Adipocyte (in vitro differentiated cells): ENCODE results near the gene CCDC106.

Experiments
- DNase-seq: peaks from one replicate; pipeline ENCODE4 v3.0.0-alpha.2; 2015; ENCODE audit warnings: low read depth
- H3K27me3 ChIP-seq: replicated peaks from 2 replicates; pipeline ENCODE4 v1.7.0; 2013; ENCODE audit warnings: mild to moderate bottlenecking, low read length, moderate library complexity; ENCODE audit not compliant: control insufficient read depth, insufficient read depth
- H3K36me3 ChIP-seq: 2 replicates; pipeline ENCODE4 v1.7.0; 2013; ENCODE audit warnings: low read length, mild to moderate bottlenecking, moderate library complexity; ENCODE audit not compliant: control insufficient read depth, insufficient read depth, severe bottlenecking
- H3K4me1 ChIP-seq: 2 replicates; pipeline ENCODE4 v1.7.0; 2013; ENCODE audit warnings: mild to moderate bottlenecking, low read length, moderate library complexity; ENCODE audit not compliant: control insufficient read depth, insufficient read depth
- H3K4me3 ChIP-seq: 2 replicates; pipeline ENCODE4 v1.7.0; 2013; ENCODE audit warnings: mild to moderate bottlenecking, low read length, moderate library complexity
- H3K9ac ChIP-seq: 2 replicates; pipeline ENCODE4 v1.7.0; 2013; ENCODE audit warnings: mild to moderate bottlenecking, low read length, moderate library complexity
- H3K9me3 ChIP-seq: 2 replicates; pipeline ENCODE4 v1.7.0; 2013; ENCODE audit warnings: mild to moderate bottlenecking, low read length, moderate library complexity; ENCODE audit not compliant: control insufficient read depth

The CCDC106 gene

DNA sequence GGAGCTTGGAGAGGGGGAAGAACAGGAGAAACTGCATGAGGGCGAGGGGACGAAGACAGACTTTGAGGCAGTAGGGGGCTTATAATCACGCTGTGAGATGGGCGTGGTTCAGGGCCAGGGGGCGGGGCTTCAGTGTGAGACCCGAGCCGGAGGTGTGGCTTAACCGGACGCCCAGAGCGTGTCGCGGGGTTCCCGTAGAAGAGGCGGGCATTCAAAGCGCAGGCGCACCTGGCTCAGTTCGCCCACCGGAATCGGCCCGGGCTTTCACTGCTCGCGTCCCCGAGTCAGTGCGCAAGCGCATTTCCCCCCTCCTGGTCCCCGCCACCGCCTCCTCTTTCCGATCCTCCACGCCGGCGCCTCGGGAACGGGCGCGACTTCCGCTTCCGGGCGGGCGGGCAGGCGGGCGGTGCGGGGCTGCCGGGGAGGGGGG is 42.8 kb upstream of the CCDC106 start:
- Histone ChIP-seq H3K9ac (peak overlapping the region; percentile 99), H3K9me3 (no peaks in the 10 kb centered on the region), H3K36me3 (peaks cover 8% of the 10 kb centered on the region), H3K4me1 (peaks cover 21% of the 10 kb centered on the region), H3K27me3 (no peaks in the 10 kb centered on the region), H3K4me3 (peak overlapping the region; percentile 99)
- peak; percentile 99 for DNase-seq

- Histone ChIP-seq H3K4me3 (peak within 1 kb of the TSS; percentile 99), H3K9ac (peak within 1 kb of the TSS; percentile 99), H3K4me1 (peaks cover 19% of the 10 kb centered on the region), H3K36me3 (peaks cover 8% of the 10 kb centered on the region), H3K27me3 (no peaks in the 10 kb centered on the region), H3K9me3 (no peaks in the 10 kb centered on the region)
- DNase-seq = peak; percentile 94
Observed at GRCh38 chr19:55605637-55606470, 42.2 kb upstream of the CCDC106 start, which contains the start of gene ZNF865. TSS of gene ZNF865 (plus strand) at chr19:55605647. CDS start at chr19:55613619, 7,972 bp downstream.

DNA sequence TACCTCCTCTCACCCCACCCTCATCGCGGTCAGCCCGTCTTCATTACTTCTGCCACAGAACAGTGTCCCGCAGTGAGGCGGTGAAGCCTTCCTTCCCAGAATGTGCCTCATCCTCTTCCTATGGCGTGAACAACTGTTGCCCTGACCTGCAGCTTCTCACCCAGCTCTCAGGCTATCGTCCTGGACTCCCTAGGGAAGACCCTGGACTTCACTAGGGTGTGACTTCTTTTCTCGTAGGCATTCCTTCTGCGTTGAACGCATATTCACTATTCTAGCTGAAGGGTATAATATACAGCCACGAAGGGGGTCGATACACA is 41.6 kb upstream of the CCDC106 start:
- DNase-seq = no peak
- Histone ChIP-seq H3K36me3 (peaks cover 8% of the 10 kb centered on the region), H3K9me3 (no peaks in the 10 kb centered on the region)

GRCh38 chr19:55606817-55607216 is 41.2 kb upstream of the CCDC106 start:
- no peaks in the 10 kb centered on the region for H3K9me3 ChIP-seq
- H3K4me3 ChIP-seq = peak overlapping the region; percentile 99
- H3K4me1 ChIP-seq = peaks cover 13% of the 10 kb centered on the region
- H3K27me3 ChIP-seq = no peaks in the 10 kb centered on the region
- peak overlapping the region; percentile 99 for H3K9ac ChIP-seq
- peaks cover 8% of the 10 kb centered on the region for H3K36me3 ChIP-seq
- DNase-seq = no peak

More for the DNA sequence above, 41.6 kb upstream of the CCDC106 start:
- no peaks in the 10 kb centered on the region for H3K27me3 ChIP-seq
- peak overlapping the region; percentile 99 for H3K4me3 ChIP-seq
- peaks cover 13% of the 10 kb centered on the region for H3K4me1 ChIP-seq
- H3K9ac ChIP-seq = peak overlapping the region; percentile 99

DNA sequence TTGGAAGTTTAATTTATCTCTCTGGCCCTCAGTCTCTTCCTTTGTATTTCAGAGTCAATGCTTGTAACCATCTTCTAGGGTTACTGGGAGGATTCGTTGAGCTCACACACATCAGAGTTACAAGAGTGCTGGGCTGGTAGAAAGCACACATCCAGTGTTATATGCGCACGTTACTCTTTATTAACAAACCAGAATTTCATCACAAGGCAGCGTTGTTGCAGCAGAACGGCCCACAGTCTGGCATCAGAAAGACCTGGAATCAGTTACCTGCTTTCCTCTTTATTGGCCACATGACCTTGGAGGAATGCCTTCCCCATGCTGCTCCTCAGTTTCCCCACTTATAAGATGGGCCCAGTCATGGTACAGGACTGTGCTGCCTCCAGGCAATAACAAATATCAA is 38.7 kb upstream of the CCDC106 start:
- Histone ChIP-seq H3K4me1 (peaks cover 12% of the 10 kb centered on the region), H3K4me3 (no peak overlapping the region), H3K36me3 (peaks cover 8% of the 10 kb centered on the region), H3K9ac (no peak overlapping the region), H3K27me3 (no peaks in the 10 kb centered on the region), H3K9me3 (no peaks in the 10 kb centered on the region)
- DNase-seq = no peak

- Histone ChIP-seq H3K9me3 (no peaks in the 10 kb centered on the region), H3K4me3 (no peak overlapping the region), H3K4me1 (peaks cover 4% of the 10 kb centered on the region), H3K9ac (no peak overlapping the region), H3K27me3 (no peaks in the 10 kb centered on the region), H3K36me3 (peaks cover 18% of the 10 kb centered on the region)
- no peak for DNase-seq
Observed at GRCh38 chr19:55611300-55611982, 36.6 kb upstream of the CCDC106 start.

DNA sequence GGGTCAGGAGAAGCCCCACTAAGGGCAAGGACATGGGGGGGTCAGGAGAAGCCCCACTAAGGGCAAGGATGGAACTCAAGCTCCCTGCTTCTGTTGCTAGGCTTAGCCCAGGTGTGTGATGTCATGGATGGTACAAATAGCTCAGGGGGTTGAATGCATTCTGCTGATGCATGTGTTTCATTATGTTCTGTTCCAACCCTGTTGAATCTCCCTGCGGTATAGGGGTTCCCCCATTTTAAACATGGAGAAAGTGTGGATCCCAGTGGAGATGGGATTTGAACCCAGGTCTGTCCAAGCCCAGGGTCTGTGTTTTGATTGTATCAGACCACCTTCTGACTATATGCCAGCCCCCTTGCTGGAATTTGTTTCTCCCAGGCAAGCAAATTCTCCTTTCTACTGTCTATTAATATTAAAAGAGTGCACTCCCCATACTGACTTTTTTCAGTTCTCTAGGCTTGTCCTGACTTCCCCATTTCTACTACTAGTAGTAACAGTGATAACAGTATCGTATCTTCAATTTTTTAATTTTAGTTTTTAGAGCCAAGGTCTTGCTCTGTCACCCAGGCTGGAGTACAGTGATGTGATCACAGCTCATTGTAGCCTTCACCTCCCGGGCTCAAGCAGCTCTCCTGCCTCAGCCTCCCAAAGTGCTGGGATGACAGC is 35.9 kb upstream of the CCDC106 start:
- Histone ChIP-seq H3K9ac (no peak overlapping the region), H3K9me3 (no peaks in the 10 kb centered on the region), H3K27me3 (no peaks in the 10 kb centered on the region), H3K4me1 (no peaks in the 10 kb centered on the region), H3K4me3 (no peak overlapping the region), H3K36me3 (peaks cover 21% of the 10 kb centered on the region)
- no peak for DNase-seq

- Histone ChIP-seq H3K9ac (no peak overlapping the region), H3K27me3 (no peaks in the 10 kb centered on the region), H3K4me1 (peaks cover under 1% of the 10 kb centered on the region), H3K4me3 (no peak overlapping the region), H3K36me3 (peaks cover 26% of the 10 kb centered on the region), H3K9me3 (no peaks in the 10 kb centered on the region)
- DNase-seq = no peak
Observed at GRCh38 chr19:55613396-55613795, 34.6 kb upstream of the CCDC106 start.

GRCh38 chr19:55613930-55614710 is 33.9 kb upstream of the CCDC106 start:
- Histone ChIP-seq H3K27me3 (no peaks in the 10 kb centered on the region), H3K4me1 (peaks cover 7% of the 10 kb centered on the region), H3K36me3 (peaks cover 26% of the 10 kb centered on the region), H3K9ac (no peak overlapping the region), H3K9me3 (no peaks in the 10 kb centered on the region), H3K4me3 (no peak overlapping the region)
- DNase-seq = no peak

GRCh38 chr19:55614711-55615542 is 33.1 kb upstream of the CCDC106 start:
- H3K36me3 ChIP-seq = peaks cover 20% of the 10 kb centered on the region
- no peak overlapping the region for H3K9ac ChIP-seq
- H3K4me1 ChIP-seq = peaks cover 15% of the 10 kb centered on the region
- no peak overlapping the region for H3K4me3 ChIP-seq
- H3K27me3 ChIP-seq = no peaks in the 10 kb centered on the region
- H3K9me3 ChIP-seq = no peaks in the 10 kb centered on the region
- DNase-seq = no peak
